ENCODE results near the gene ANGPTL2.
"Not testable (repeated sequence)": the region's sequence is repeated elsewhere in the genome, so short reads cannot be mapped to it uniquely, and the experiment has no call there.

Gene ANGPTL2

GRCh38 chr9:127154003-127154389 is 31.6 kb upstream of the ANGPTL2 start:
- no peak for DNase-seq (ENCODE audit: low read depth)
- no peak for TF ChIP-seq CTCF (IDR thresholded peaks at IDR 0.05; ENCODE audit: insufficient read depth, low read depth, low read length, missing control alignments)
- H3K4me3 ChIP-seq (ENCODE audit: low read length) = no peak overlapping the region

- no peak for DNase-seq (ENCODE audit: low read depth)
- no peak overlapping the region for H3K4me3 ChIP-seq (ENCODE audit: low read length)
- no peak for TF ChIP-seq CTCF (IDR thresholded peaks at IDR 0.05; ENCODE audit: insufficient read depth, low read depth, low read length, missing control alignments)
These were observed 31.1 kb upstream of the ANGPTL2 start for GRCh38 chr9:127153501-127153900.

- no peak overlapping the region for H3K4me3 ChIP-seq (ENCODE audit: low read length)
- no peak for TF ChIP-seq CTCF (IDR thresholded peaks at IDR 0.05; ENCODE audit: insufficient read depth, low read depth, low read length, missing control alignments)
- DNase-seq (ENCODE audit: low read depth) = no peak
These were observed 27.3 kb upstream of the ANGPTL2 start for GRCh38 chr9:127149463-127150390.

GRCh38 chr9:127149010-127149409 is 26.6 kb upstream of the ANGPTL2 start:
- H3K4me3 ChIP-seq (ENCODE audit: low read length) = no peak overlapping the region
- TF ChIP-seq CTCF (IDR thresholded peaks at IDR 0.05; ENCODE audit: insufficient read depth, low read depth, low read length, missing control alignments) = no peak
- no peak for DNase-seq (ENCODE audit: low read depth)

- no peak for TF ChIP-seq CTCF (IDR thresholded peaks at IDR 0.05; ENCODE audit: insufficient read depth, low read depth, low read length, missing control alignments)
- no peak overlapping the region for H3K4me3 ChIP-seq (ENCODE audit: low read length)
These were observed 25.6 kb upstream of the ANGPTL2 start for GRCh38 chr9:127148014-127148413.

GRCh38 chr9:127147251-127147650 is 24.8 kb upstream of the ANGPTL2 start:
- H3K4me3 ChIP-seq (ENCODE audit: low read length) = no peak overlapping the region
- no peak for DNase-seq (ENCODE audit: low read depth)
- no peak for TF ChIP-seq CTCF (IDR thresholded peaks at IDR 0.05; ENCODE audit: insufficient read depth, low read depth, low read length, missing control alignments)

More at GRCh38 chr9:127148014-127148413, 25.6 kb upstream of the ANGPTL2 start:
- no peak for DNase-seq (ENCODE audit: low read depth)

- not testable (repeated sequence) for DNase-seq (ENCODE audit: low read depth); H3K4me3 ChIP-seq (ENCODE audit: low read length)
These were observed 24.4 kb upstream of the ANGPTL2 start for GRCh38 chr9:127146841-127147240.
